Activated CD8-positive, alpha-beta memory T cell treated with anti-CD3 and anti-CD28 coated beads for 24 hours (primary cell): ENCODE results near the gene SHISA9.

Experiments used
- DNase-seq: peaks from one replicate; pipeline ENCODE4 v3.0.0-alpha.2; 2020

Gene SHISA9

GRCh38 chr16:13081825-13082331 lies 180.5 kb downstream of the SHISA9 start:
- DNase-seq = no peak

- no peak for DNase-seq
Measured at GRCh38 chr16:13083681-13084080, 182.3 kb downstream of the SHISA9 start.

DNA sequence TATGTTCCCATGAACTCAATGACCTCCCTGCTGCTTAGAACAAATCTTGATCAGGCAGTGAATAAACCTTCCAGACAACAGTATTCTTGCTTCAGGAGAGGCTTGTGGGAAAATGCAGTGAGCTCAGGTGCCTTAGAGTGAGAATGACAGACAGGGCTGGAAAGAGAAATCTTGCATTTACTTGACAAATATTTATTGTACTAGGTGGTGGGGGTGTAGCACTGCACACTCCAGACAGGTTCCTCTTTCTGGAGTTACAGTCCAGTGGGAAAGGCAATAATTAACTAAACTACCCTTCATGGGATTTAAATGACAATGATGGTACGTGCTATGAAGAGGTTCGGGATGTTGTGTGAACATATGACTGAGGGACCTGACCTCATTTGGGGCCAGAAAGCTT lies 182.9 kb downstream of the SHISA9 start:
- DNase-seq = no peak

DNA sequence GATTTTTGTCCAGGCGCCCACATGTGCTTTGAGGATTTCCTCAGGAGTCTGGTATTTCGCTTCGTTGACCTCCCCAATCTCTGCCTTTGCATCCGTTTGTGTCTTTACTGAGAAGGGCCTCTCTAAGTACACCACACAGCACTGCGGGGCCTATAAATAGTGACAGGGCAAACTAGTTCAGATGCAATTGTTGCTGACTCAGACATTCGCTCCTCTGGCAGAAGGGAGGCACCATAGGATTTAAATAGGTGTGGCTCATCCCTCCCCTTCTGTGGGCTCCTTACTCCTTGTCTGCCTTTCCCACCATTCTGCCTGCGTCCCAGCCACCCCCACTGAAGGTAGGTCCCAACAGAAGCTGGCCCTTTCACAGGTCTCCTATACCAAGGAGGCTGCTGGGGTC lies 192.3 kb downstream of the SHISA9 start:
- no peak for DNase-seq

DNA sequence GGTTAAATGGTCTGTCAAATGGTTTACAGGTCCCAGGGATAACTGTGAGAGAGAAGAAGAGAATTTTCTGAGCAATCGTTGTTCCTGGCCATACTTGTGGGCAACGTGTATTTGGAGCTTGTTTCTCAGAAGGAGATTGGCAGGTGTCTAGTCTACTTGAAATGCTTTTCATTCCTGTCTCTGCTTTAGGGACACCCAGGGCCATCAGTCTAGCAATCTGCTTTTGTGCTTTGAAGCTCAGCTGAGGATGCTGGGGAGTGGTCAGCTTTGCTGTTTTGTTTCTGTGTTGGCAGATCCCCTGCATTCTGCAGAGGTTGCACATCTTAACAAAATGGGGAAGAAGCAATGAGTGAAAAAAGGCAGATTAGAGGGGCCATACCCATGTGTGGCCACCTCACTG lies 193.7 kb downstream of the SHISA9 start:
- DNase-seq = no peak

DNA sequence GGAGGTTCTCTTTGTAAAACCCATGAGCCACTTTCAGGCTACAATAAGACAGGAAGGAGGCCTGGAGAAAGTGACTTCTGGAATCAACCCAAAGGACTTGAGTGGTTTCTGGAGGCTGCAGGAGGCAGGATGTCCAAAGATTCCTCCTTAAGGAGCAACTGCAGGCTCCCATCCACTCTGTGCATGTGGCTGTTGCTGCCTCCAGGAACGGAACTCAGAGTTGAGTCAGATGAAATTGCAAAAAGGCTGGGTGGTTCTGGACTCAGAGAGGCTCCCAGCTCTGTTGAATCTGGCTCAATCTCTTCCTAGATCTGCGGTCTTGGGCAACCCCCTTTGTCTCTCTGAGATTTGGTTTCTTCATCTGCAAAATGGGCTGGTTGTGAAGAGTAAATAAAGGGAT lies 197.1 kb downstream of the SHISA9 start:
- DNase-seq = no peak

DNA sequence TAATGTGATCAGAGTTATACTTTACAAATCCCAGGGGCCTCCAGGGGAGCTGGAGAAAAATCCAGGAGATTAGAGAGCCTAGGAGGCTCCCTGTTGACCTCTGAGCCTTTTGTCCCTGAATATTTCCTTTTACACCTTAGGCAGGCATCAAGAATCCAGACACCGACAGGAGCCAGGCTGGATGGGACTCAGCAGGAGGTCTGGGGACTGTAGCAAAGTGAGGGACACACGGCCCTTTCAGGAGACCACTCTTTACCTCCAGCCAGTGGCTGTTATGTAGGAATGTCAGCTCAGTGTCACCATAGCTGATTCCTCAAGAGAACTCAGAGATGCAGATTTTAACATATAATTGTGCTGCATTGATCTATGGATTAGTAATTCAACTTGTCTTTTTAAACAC lies 198.4 kb downstream of the SHISA9 start:
- DNase-seq = no peak

- no peak for DNase-seq
Measured at GRCh38 chr16:13100970-13101369, 199.6 kb downstream of the SHISA9 start.

- no peak for DNase-seq
Measured at GRCh38 chr16:13101828-13102227, 200.4 kb downstream of the SHISA9 start.

DNA sequence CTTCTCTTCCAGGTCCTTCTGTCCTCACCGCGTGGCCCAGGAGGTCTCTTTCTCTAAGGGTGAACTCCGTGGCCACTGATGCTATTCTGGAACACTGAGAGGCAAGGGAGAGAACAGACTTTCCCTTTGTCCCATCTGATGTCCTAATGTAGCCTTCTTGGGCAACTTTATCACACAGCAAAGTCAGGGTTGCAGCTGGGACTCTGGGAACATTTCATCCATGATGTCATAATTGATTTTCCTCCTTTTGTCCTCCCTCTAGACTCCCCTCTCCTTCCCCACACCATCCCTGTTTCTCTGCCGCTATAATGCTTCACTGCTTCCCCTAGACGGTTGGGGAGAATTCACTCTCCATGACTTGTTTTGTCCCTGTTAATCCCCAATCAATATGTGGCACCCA lies 201.0 kb downstream of the SHISA9 start:
- DNase-seq = no peak

- no peak for DNase-seq
Measured at GRCh38 chr16:13103831-13104530, 202.6 kb downstream of the SHISA9 start.

DNA sequence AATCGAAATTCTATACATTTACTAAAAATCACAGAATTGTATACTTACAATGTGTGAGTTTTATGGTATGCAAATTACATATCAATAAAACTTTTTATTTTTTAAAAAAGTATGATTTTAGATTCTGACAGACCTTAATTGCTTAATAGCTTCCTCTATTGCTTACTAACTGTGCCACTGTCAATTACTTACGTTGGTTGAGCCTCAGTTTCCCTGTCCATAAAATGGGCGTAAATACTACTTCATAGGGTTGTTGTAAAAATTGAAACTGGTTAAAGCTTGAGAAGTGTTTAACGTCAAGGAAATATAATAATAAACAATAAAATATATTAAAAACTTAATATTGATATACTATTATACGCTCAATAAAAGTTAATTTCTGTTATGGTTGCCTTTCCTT lies 203.4 kb downstream of the SHISA9 start:
- DNase-seq = no peak

GRCh38 chr16:13105427-13105826 lies 204.0 kb downstream of the SHISA9 start:
- DNase-seq = no peak

DNA sequence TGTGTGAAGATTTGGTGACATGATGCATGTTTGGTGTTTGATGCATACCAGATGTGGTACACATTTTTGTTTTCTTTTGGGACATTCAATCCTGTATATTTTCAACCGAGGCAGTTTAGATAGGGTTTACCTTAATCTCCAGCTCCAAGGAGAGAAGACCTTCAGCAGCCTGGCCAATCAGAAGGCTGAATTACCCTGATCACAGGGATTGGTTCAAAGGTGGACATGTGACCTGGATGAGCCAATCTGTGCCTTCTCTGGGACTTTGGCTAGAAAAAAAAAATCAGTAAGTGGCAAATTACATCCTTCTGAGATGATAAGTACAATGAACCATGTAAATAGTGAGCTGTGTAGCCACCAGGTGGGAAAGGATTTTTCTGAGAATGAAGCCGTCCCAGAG lies 205.1 kb downstream of the SHISA9 start:
- DNase-seq = no peak

DNA sequence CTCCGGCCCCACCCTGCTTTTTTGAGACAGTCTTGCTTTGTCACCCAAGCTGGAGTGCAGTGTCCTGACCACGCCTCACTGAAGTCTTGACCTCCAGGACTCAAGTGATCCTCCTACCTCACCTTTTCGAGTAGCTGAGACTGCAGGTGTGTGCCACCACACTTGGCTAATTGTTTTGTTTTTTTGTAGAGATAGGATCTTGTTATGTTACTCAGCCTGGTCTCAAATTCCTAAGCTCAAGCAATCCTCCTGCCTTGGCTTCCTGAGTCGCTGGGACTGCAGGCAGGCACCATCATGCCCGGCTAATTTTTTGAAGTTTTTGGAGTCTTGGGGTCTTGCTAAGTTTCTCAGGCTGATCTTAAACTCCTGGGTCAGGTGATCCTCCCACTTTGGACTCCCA lies 206.7 kb downstream of the SHISA9 start:
- no peak for DNase-seq

DNA sequence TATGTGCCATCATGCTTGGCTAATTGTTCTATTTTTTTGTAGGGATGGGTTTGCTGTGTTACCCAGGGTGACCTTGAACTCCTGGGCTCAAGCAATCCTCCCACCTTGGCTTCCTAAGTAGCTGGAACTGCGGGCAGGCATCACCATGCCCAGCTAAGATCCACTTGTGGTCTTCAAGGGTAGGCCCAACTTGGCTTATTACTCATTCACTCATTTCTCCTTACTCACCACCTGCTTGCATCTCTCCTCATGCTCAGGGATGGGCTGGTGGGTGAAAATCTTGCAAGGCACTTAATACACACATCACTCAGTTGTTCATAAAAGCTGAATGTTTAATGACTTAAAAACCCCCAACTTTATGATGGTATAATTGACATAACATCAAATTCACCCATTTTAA lies 207.8 kb downstream of the SHISA9 start:
- DNase-seq = no peak

- DNase-seq = no peak
Measured at GRCh38 chr16:13110124-13110796, 208.9 kb downstream of the SHISA9 start.

GRCh38 chr16:13111747-13112146 lies 210.3 kb downstream of the SHISA9 start:
- DNase-seq = no peak

DNA sequence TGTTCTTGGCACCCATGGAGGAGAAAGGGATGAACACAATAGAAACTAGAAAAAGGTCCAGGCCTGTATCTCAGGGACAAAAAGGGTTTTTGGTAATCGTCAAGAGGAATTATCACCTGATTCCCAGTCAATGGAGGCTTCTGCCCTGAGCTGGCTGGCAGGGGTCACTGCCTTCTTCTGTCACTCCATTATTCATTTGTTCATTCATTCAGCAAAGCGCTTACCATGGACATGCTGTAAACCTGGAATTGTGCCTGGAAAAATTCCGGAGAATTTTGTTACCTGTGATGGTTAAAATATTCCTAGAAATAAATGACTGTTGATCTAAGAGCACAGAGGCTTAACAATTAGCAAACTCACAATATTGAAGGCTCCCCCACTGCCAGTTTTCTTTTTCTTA lies 212.3 kb downstream of the SHISA9 start:
- DNase-seq = no peak

GRCh38 chr16:13118091-13118490 lies 216.7 kb downstream of the SHISA9 start:
- DNase-seq = no peak

- DNase-seq = no peak
Measured at GRCh38 chr16:13120091-13120490, 218.7 kb downstream of the SHISA9 start.

DNA sequence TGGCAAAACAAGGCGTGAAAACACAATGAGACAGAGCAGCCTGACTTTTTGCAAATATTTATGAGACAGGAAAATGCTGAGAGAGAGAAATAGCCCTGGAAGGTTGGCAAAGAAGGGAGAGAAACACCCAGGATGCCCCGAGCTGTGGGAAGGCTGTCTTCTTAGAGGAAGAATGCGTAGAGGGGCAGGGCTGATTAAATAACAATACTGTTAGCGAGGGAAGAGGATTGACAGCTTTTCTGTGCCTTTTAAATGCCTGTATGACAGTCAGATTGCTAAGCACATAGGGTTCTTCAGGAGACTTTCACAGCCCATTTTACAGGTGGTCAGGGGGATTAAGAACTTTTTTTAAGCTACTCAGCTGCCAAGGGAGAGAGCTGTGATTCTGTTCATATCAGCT lies 219.2 kb downstream of the SHISA9 start:
- DNase-seq = no peak

GRCh38 chr16:13123991-13124390 lies 222.6 kb downstream of the SHISA9 start:
- no peak for DNase-seq

DNA sequence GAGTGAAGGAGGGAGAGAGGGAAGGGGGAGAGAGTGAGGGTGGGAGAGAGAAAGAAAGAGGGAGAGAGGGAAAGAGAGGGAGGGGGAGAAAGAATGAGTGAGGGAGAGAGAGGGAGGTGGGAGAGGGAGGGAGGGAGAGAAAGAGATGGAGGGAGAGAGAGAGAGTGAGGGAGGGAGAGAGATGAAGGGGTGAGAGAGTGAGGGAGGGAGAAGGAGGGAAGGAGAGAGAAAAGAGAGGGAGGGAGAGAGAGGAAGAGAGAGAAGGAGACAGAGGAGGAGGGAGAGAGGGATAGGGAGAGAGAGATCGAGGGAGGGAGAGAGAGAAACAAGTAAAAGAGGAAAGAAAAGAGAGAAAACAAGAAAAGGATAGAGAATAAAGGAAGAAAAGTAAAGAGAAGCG lies 225.7 kb downstream of the SHISA9 start:
- DNase-seq = no peak

GRCh38 chr16:13130586-13130985 lies 229.2 kb downstream of the SHISA9 start:
- DNase-seq = no peak
